ENCODE results near the gene SLC9A8.
"Not testable (repeated sequence)": the region's sequence is repeated elsewhere in the genome, so short reads cannot be mapped to it uniquely, and the experiment has no call there.

GRCh38 chr20:49782439-49782838 is 30.2 kb upstream of the SLC9A8 start:
- not testable (repeated sequence) for TF ChIP-seq CTCF (conservative IDR thresholded peaks at IDR 0.05; ENCODE audit: low read depth, low read length); RFX5 (IDR thresholded peaks at IDR 0.05; ENCODE audit: low read depth, low read length); SMC3 (IDR thresholded peaks at IDR 0.05; ENCODE audit: low read depth, low read length); POLR2A (IDR thresholded peaks at IDR 0.05; ENCODE audit: low read depth, low read length); MXI1 (IDR thresholded peaks at IDR 0.05; ENCODE audit: borderline replicate concordance, low read depth, low read length); RAD21 (IDR thresholded peaks at IDR 0.05; ENCODE audit: low read length)
